Measurements from ENCODE around the gene SMARCA2.
"Not testable (repeated sequence)": the region's sequence is repeated elsewhere in the genome, so short reads cannot be mapped to it uniquely, and the experiment has no call there.

The SMARCA2 gene

DNA sequence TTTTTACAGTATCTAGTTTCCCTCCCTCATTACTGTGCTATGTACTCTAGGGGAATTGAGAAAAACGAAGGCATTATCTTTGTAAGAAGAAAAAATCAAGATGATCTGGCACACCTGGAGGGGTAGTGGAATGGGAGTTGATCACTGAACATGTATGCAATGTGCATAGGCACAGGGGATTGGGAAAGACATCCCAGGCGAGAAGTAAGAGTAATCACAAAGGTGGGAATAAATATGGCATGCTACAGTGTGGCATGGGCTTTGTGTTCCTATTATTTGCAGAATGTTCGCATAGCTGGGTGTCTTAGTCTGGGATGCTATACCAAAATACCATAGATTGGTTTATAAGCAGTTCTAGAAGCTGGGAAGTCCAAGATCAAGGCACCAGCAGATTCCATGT is 130.6 kb downstream of the SMARCA2 start:
- TF ChIP-seq, protein P1, sequence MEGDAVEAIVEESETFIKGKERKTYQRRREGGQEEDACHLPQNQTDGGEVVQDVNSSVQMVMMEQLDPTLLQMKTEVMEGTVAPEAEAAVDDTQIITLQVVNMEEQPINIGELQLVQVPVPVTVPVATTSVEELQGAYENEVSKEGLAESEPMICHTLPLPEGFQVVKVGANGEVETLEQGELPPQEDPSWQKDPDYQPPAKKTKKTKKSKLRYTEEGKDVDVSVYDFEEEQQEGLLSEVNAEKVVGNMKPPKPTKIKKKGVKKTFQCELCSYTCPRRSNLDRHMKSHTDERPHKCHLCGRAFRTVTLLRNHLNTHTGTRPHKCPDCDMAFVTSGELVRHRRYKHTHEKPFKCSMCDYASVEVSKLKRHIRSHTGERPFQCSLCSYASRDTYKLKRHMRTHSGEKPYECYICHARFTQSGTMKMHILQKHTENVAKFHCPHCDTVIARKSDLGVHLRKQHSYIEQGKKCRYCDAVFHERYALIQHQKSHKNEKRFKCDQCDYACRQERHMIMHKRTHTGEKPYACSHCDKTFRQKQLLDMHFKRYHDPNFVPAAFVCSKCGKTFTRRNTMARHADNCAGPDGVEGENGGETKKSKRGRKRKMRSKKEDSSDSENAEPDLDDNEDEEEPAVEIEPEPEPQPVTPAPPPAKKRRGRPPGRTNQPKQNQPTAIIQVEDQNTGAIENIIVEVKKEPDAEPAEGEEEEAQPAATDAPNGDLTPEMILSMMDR (IDR thresholded peaks at IDR 0.05; ENCODE audit: insufficient read depth, low read depth, low read length, missing control alignments): no peak
- DNase-seq (ENCODE audit: low read depth): no peak
- H3K4me3 ChIP-seq (ENCODE audit: low read depth, low read length): no peak overlapping the region

DNA sequence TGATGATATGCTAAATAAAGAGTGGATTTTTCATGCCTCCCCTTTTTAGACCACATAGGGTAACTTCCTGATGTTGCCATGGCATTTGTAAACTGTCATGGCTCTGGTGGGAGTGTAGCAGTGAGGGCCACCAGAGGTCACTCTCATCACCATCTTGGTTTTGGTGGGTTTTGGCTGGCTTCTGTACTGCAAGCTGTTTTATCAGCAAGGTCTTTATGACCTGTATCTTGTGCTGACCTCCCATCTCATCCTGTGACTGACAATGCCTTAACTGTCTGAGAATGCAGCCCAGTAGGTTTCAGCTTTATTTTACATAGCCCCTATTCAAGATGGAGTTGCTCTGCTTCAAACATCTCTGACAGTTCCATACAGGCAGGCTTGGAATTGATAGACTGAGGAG is 131.6 kb downstream of the SMARCA2 start:
- TF ChIP-seq, protein P1 (IDR thresholded peaks at IDR 0.05; ENCODE audit: insufficient read depth, low read depth, low read length, missing control alignments): peak; percentile 29
- not testable (repeated sequence) for H3K4me3 ChIP-seq (ENCODE audit: low read depth, low read length); DNase-seq (ENCODE audit: low read depth)

DNA sequence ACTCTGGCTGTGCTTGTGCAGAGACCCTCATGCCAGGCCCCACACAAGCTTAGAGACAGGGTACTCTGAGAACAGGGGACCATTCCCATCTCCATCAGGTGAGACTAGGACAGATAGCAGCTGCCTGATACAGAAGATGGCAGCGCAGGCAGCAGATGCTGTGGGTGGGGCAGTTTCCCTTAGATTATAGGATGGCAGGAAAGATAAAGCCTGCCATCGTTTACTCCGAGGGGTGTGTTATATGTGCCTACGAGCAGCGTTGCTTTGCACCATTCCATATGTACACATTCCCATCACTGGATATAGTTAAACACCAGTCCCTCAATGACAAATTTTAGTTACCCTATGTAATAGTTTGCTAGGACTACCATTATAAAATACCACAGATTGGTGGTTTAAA is 135.2 kb downstream of the SMARCA2 start:
- H3K4me3 ChIP-seq (ENCODE audit: low read depth, low read length): no peak overlapping the region
- TF ChIP-seq, protein P1 (IDR thresholded peaks at IDR 0.05; ENCODE audit: insufficient read depth, low read depth, low read length, missing control alignments): no peak
- DNase-seq (ENCODE audit: low read depth): no peak

DNA sequence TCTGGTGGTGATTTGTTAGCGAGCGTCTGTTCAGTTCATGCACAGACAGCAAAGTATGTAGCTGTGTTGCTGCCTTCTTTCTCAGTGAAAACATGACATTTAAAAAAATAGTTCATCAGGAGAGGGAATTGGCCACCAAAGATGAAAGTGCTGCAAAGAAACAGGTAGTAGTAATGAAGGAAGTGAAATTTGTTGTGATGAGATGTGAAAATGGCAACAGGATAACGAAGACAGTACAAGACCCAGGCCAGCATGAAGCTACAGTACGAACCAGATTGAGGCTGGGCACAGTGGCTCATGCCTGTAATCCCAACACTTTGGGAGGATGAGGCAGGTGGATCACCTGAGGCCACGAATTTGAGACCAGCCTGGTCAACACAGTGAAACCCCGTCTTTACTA is 136.0 kb downstream of the SMARCA2 start:
- TF ChIP-seq, protein P1 (IDR thresholded peaks at IDR 0.05; ENCODE audit: insufficient read depth, low read depth, low read length, missing control alignments): no peak
- DNase-seq (ENCODE audit: low read depth): peak; percentile 26
- no peak overlapping the region for H3K4me3 ChIP-seq (ENCODE audit: low read depth, low read length)

DNA sequence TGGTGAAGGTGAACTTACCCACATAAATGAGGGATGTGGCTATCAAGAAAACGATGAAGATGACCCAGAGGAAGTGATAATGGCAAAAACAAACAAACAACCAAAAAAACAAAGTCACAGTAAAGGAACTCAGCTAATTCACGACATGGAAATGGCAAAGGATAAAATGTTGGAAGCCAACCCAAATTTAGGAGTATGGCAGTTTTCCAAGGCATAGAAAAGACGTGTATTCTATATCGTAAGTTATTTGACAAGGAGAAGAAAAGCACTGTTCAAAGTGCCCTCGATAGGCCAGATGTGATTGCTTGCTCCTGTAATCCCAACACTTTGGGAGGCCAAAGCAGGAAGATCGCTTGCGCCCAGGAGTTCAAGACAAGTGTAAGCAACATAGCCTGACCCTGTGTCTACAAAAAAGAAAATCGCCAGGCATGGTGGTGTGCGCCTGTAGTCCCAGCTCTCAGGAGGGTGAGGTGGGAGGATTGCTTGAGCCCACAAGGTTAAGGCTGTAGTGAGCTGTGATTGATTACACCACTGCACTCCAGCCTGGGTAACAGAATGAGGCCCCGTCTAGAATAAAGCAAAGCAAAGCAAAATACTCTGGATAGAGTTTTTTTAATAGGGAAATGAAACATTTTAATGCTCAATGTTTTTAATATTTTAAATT is 138.0 kb downstream of the SMARCA2 start:
- DNase-seq (ENCODE audit: low read depth): no peak
- no peak overlapping the region for H3K4me3 ChIP-seq (ENCODE audit: low read depth, low read length)
- TF ChIP-seq, protein P1 (IDR thresholded peaks at IDR 0.05; ENCODE audit: insufficient read depth, low read depth, low read length, missing control alignments): no peak

DNA sequence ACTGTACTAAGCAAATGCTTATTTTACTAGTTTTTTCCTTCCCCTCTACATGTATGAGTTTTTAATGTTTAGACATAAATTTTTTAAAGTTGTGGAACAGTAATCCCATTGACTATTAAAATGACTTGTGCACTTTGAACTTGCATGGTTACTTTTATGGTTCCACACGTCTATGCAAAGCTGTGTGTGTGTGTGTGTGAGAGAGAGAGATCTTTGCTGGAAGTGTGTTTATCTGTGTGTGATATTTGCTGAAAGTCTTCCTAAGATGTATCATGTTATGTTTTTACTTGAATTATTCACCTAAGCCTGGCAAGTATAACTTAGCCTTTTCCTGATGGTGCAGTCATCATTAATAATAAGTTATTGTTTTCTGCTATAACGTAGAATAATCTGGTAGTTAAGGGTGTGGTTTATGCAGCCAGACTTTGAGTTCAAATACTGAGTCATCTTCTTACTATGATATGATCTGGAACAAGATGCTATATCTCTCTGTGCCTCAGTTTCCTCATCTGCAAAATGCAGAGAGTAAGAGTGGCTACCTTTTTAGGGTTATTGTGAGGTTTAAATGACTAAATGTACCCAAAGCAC is 138.6 kb downstream of the SMARCA2 start:
- H3K4me3 ChIP-seq (ENCODE audit: low read depth, low read length): no peak overlapping the region
- DNase-seq (ENCODE audit: low read depth): no peak
- TF ChIP-seq, protein P1 (IDR thresholded peaks at IDR 0.05; ENCODE audit: insufficient read depth, low read depth, low read length, missing control alignments): no peak

DNA sequence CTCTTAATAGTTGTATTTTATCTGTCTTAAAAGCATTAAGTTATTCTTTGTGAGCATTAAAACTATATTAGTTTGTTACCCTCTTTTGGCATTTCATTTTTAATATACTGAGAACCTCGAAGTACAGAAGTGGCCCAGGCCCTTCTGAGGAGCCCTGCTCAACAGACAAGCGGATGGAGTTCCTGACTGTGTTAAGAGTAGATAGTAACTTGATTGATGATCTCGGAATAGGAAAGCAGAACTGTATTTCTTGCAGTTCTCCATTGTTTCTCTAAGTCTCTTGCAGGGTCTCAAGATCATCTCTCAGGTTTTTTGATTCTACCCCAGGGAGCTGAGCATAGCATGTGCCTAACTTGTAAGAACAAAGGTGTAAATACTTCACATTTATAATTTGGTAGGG is 139.6 kb downstream of the SMARCA2 start:
- DNase-seq (ENCODE audit: low read depth): no peak

More for the DNA sequence above, 139.6 kb downstream of the SMARCA2 start:
- no peak overlapping the region for H3K4me3 ChIP-seq (ENCODE audit: low read depth, low read length)
- TF ChIP-seq, protein P1 (IDR thresholded peaks at IDR 0.05; ENCODE audit: insufficient read depth, low read depth, low read length, missing control alignments): no peak
